NOMO-1 treated with dmso at 0.1 percent for 144 hours (cell line): ENCODE results near the gene DPP7.
"Not testable (repeated sequence)": the region's sequence is repeated elsewhere in the genome, so short reads cannot be mapped to it uniquely, and the experiment has no call there.

ENCODE experiments used
- DNase-seq: peaks from one replicate; lab custom pipeline; 2025; ENCODE audit not compliant: unreplicated experiment; lab: John Stamatoyannopoulos, UW

Gene DPP7

DNA sequence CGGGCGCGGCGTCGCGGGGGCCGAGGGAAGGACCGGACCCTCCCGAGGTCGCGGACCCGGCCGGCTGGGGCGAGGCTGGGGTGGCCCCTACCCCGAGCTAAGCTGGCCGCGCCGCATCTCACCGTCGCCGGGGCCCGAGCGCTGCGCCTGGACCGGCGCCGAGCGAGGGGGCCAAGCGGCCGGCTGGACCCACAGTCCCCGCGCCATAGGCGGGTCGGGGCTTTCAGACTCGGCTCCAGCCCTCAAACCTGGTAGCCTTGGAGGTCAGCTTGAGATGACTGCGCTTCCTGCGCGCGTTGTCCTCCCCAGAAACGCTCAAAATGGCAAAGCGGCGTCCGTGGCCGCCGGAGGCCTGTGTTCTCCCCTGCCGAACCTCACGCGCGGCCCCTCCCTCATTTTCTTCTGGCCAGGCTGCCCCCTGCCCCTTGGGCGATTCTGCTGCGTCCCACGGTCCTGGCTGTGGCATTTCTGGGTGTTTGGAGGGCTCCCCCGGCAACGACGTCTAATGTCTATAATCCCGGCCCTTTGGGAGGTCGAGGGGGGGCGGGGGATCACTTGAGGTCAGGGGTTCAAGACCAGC lies 15.7 kb upstream of the DPP7 start:
- DNase-seq = no peak

DNA sequence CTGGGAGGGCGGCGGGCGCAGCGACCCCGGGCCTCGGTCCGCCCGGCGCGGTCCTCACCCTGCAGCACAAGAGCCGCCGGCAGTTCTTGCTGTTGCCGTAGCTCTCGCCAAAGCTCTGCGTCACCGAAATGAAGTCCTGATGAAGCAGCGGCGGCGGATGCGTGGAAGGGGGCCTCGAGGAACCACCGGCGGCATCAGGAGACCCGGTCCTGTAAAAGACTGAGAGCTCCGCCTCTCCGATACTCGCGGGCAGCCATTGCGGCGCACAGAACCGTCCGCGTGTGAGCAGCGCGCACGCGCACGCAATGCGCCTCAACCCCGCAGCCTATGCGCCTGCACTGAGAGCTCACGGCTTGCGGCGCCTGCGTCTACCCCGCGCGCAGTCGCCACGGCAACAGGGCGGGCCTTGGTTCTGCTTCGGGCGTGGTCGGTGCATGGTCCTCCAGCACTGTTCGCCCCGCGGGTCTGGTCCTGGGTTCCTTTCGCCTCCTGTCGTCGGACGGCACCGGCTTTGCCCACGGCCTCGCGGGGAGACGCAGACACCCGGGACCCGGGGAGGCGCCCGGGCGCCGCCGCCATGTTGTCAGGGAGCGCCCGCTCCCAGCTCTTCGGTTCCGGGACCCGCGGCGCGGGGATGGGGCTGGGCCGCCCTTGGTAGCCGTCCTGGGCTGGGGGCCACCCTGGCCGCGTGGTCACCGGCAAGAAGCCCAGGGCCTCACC lies 15.1 kb upstream of the DPP7 start:
- DNase-seq = peak; percentile 92

DNA sequence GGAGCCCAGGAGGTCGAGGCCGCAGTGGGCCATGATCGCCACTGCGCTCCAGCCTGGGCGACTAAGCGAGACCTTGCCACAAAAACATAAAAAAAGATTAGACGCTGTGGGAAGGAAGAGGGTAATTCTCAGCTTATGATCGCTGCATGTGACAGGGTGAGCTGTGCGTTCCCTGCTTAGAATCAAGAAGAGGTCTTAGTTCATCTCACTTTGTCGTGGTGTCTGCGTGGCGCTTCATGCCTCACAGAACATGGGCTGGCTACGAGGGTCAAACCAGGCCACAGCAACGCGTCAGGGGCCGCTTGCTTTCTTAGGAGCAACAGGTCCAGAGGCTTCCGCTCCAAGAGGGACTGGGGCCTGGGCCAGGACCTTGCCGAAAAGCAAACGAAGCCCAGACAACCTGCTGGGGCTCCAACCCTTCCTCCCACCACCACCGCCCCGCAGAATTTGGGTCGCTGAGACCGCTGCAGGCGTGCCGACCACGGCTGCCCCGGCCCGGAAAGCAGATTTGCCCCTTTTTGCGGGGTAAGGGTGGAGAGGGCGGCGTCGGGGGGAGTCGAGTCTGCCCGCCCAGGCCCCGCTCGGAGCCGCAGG lies 14.4 kb upstream of the DPP7 start:
- no peak for DNase-seq

DNA sequence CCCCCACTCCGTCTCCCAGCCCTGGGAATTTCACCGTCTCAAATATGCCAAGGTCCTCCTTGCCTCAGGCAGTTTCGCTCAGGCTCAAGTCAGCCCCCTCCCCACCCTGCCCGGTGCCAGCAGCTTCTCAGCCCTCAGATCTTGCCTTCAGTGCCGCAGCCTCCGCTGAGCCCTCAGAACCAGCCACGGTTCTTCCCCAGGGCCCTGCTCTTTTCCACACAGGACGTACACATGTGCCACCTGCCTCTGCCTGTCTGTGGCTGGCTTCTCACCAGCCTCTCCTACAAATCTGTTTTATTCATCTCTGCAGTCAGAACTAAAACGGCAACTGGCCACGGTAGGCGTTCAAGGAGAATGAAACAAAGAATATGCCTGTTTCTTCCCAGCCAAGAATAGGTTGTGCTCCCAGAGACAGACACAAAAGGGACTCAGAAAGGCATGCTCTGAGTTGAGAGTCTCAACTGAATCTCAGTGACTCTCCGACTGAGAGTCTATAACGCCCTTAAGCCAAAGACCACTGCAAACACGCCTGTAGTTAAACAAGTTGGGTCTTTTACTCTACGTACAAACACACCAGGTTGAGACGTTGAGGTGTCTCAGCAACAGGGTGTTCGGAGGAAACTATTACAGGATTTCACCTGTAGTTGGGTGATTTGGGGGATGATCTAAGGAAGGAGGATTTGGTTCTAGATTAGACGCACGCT lies 13.8 kb upstream of the DPP7 start:
- DNase-seq = no peak

DNA sequence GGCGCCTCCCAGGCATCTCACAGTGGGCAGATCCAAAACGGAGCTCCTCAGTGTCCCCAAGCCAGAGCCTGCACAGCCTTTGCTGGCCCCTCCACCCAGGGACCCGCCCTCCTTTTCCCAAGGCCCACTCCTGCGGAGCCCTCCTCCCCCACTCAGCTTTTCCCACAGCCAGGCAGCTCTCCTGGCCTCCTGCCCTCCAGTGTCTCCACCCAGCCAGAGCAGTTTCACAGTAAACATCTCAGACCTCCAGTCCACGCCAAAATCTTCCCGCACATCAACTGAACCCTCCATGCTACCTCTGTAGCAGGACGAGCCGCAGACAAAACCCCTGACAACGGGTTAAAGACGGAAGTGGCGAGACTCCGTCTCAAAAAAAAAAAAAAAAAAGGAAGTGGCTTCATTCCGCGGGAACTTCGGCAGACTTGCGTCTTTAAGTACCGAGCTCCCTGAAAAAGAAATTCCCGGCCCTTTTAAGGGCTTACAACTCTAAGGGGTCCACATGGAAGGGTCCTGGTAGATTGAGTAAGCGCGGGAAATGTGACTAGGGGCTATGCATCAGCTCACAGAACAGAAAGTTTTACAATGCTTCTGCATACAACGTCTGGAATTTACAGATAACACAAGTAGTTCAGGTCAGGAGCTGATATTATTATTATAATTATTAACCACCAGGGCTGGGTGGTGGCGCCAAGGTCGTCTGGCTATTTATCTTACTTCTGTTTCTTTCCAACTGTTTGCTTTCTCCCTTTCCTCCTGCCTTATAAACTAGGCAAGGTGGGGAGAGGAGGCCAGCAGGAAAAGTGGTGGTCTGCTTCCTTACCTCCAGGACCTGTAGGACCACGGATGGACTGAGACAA lies 13.0 kb upstream of the DPP7 start:
- DNase-seq = peak; percentile 81

DNA sequence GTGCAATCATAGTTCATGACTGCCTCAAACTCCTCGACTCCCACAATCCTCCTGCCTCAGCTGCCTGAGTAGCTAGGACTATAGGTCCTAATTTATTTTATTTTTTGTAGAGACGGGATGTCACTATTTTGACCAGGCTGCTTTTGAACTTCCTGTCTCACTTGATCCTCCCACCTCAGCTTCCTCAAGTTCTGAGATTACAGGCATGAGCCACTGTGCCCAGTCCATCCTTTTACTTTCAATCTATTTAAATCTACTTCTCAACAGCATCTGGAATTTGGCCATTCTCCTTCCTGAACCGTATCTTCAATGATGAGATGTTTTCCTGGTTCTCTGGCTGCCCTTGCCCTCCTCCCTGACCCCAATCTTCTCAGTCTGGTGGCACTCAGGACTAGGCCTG lies 12.3 kb upstream of the DPP7 start:
- no peak for DNase-seq

DNA sequence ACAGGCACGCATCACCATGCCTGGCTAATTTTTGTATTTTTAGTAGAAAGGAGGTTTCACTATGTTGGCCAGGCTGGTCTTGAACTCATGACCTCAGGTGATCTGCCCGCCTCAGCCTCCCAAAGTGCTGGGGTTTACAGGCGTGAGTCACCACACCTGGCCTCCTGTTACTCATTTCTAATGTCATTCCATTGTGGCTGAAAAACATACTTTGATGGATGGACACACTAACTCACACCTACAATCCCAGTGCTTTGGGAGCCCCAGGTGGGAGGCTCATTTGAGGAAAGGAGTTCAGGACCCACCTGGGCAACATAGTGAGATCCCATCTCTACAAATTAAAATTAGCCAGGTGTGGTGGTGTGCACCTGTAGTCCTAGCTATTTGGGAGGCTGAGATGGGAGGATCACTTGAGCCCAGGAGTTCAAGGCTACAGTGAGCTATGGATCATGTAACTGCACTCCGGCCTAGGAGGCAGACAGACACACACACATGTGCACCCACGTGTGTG lies 9.5 kb upstream of the DPP7 start:
- not testable (repeated sequence) for DNase-seq

DNA sequence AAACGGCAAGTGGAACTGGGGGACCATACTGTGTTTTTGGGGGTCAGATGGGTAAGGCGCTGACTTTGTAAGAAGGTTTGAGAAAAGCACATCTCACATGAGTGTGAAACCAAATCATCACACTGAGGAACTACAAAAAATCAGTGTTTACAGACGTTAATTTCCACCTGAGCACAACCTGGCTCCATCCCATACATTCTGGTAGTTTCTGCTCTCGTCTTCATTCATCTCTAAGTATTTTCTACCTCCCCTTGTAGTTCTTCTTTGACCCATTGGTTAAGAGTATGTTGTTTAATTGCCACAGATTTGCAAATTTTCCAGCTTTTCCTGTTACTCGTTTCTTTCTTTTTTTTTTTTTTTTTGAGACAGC lies 8.9 kb upstream of the DPP7 start:
- no peak for DNase-seq

DNA sequence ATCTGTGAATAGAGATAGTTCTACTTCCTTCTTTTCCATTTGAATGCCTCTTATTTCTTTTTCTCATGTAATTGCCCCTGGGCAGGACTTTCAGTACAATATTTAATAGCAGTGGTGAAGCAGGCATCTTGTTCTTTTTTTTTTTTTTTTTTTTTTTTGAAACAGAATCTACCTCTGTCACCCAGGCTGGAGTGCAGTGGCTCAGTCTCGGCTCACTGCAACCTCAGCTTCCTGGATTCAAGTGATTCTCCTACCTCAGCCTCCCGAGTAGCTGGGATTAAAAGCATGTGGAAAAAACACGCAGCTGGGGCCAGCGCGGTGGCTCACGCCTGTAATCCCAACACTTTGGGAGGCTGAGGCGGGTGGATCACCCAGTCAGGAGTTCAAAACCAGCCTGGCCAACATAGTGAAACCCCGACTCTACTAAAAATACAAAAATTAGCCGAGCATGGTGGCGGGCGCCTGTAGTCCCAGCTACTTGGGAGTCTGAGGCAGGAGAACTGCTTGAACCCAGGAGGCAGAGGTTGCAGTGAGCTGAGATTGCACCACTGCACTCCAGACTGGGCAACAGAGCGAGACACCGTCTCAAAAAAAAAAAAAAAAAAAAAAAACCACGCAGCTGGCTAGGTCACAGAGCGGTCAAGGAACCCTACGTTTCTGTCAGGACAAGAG lies 8.4 kb upstream of the DPP7 start:
- DNase-seq = not testable (repeated sequence)

DNA sequence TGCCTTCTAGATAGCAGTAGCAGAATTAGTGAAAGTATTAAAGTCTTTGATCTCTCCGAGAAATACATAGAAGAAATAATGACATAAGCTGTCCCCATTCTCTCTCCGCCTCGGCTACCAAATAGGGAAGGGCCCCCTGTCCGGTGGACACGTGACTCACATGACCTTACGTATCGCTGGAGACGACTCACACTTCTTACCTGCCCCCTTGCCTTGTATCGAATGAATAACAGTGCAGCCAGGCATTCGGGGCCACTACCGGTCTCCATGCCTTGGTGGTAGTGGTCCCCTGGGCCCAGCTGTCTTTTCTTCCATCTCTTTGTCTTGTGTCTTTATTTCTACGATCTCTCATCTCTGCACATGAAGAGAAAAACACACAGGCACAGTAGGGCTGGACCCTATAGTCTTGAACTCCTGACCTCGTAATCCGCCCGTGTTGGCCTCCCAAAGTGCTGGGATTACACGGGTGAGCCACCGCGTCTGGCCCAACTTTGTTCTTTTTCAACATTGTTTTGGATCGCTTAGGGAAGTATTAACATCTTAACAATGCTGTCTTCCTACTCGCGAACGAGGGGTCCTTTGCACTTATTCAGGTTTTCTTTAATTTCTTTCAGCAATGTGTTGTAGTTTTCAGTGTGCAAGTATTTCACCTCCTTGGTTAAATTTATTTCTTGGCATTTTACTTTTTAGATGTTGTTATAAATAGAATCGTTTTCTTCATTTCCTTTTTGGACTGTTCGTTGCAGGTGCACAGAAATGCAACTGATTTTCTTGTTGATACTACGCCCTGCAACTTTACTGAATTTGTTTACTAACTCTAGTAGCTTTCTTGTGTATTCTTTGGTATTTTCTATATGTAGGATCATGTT lies 7.6 kb upstream of the DPP7 start:
- not testable (repeated sequence) for DNase-seq

DNA sequence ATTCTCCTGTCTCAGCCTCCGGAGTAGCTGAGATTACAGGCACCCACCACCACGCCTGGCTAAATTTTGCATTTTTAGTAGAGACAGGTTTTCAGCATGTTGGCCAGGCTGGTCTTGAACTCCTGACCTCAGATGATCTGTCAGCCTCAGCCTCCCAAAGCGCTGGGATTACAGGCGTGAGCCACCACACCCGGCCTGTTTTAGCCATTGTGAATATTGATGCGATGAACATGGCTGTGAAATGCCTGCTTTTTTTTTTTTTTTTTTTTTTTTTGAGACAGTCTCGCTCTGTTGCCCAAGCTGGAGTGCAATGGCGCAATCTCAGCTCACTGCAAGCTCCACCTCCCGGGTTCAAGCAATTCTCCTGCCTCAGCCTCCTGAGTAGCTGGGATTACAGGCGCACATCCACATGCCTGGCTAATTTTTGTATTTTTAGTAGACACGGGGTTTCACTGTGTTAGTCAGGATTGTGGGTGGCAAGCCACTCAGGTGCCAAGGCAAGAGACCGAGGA lies 3.6 kb upstream of the DPP7 start:
- not testable (repeated sequence) for DNase-seq

DNA sequence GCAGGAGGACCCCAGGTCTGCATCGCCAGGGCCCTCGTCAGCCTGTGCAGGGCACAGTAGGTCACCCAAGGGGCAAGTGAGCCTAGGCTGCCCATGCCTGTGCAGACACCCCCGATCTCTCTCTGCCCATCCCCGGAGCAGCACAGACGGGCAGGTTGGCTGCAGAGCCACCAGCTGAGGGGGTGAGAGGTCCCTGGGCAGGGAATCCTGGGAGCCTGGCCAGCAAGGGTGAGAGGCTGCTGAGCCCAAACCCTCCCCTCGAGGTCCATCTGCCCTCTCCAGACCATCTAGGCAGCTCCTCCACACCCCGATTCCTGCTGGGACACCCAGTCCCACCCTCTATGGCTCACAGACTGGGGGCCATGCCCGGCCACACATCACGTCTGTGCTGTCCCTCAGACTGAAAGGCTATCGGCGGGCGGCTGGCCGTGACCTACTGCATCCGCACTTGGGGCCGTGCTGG lies 2.8 kb upstream of the DPP7 start:
- DNase-seq = no peak

DNA sequence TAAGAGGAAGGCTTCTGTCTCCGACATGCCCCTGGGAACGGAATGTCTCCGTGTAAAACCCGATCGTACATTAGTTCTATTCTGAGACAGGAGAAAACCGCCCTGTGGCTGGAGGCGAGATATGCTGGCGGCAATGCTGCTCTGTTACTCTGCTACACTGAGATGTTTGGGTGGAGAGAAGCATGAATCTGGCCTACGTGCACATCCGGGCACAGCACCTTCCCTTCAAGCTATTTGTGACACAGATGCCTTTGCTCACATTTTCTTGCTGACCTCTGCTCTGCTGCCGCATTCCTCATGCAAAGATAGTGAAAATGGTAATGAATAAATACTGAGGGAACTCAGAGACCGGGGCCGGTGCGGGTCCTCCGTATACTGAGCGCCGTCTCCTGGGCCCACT lies 2.2 kb upstream of the DPP7 start:
- DNase-seq = no peak

DNA sequence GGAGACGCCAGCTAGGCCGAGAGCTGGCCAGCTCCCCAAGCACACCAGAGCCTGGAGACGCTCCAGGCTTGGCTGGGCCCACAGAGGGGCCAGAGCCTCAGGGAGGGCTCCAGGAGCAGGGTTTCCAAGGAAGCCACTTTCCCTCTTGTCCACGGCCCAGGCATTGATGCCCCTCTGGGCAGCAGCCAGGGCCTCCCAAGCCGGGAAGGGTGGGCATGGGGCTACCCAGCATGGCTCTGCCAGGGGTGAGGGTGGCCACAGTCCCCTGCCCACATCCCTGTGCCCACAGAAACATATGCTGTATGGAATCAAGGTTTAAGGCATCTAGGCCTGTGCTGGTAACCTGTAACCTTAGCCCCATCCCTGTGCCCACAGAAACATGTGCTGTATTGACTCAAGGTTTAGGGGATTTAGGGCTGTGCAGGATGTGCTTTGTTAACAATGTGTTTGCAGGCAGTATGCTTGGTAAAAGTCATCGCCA lies 1.5 kb upstream of the DPP7 start:
- no peak for DNase-seq

DNA sequence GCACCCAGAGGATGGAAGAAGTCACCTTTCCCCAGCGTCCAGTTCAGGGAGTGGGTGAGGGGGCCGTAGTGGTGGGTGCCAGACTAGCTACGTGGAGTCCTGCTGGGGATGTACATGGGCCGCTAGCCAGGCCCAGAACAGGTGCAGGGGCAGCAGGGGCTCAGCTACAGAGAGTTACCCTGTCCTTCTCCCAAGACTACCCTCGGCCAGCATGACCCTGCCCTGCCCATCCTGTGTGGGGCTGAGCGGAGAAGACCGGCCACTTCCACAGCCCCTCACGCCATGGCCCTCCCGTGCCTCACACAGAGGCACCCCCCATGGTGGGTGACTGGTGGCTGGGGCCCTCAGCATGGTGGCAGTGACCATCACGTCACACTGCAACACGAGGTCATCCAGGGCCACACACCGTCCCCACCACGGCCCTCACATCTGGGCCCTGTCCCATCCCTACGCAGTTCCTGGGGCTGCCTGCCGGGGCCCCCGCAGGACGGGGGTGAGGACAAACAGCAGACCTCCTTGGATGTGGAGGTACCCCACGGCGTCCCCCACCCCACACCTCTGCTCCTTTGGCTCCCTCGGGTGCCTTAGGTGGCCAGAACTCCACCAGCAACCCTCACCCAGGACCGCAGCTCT lies 977 bp upstream of the DPP7 start:
- no peak for DNase-seq

DNA sequence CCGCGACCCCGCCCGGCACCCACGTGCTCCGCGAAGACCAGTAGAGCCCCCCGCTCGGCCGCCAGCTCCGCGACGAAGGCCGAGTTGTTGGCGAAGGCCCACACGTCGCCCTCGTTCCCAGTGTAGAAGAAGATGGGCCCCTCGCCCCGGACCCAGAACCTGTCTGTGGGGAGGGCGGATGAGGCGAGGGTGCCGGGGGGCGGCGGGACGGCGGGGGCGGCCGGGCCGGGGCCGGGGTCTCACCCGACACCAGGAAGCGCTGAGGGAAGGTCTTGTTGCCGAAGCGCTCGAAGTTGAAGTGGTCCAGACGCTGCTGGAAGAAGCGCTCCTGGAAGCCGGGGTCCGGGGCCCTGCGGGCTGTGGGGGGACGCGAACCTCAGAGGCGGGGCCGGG lies 317 bp downstream of the DPP7 start:
- no peak for DNase-seq

DNA sequence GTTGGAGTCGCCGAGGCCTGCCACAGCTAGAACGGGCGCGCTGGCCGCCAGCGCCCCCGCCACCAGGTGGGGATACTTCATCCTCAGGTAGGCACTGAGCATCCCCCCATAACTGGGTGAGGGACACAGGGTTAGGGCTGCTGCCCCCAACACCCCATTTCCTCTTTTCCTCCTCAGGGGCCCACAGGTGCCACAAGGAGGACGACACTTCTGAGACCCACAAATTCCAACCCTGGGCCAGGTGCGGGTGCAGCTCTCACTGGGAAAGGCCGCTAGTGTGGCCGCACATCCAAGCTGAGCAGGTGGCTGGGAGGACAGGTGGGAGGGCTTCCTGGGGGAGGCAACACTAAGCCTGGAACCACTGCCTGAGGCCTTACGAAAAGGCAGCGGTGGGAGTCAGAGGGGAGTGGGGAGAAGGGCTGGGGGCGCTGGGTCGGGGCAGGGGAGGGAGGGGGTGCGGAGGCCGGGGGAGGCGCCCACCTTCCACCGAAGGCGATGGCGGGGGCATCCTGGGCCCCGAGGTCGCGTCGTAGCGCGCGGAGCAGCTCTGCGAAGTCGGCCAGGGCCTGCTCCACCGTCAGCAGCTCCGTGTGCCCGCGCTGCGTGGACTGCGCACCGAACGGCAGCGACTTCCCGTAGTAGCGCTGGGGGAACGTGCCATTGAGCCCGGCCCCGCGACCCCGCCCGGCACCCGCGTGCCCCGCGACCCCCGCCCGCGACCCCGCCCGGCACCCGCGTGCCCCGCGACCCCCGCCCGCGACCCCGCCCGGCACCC lies 961 bp downstream of the DPP7 start:
- no peak for DNase-seq
